Brain microvascular endothelial cell (primary cell): Measurements from ENCODE around the gene THADA.

Experiments
- DNase-seq: peaks from one replicate; pipeline ENCODE4 v3.0.0-alpha.2; 2020
- H3K27ac ChIP-seq: fragments of 250-450 bp; sonication (Bioruptor Pico); 2 replicates; pipeline ENCODE4 v1.5.1; 2020; ENCODE audit warnings: mild to moderate bottlenecking, moderate library complexity
- H3K27me3 ChIP-seq: fragments of 250-450 bp; sonication (Bioruptor Pico); replicated peaks from 2 replicates; pipeline ENCODE4 v1.5.1; 2020; ENCODE audit warnings: mild to moderate bottlenecking
- H3K36me3 ChIP-seq: fragments of 250-450 bp; sonication (Bioruptor Pico); replicated peaks from 2 replicates; pipeline ENCODE4 v1.5.1; 2020; ENCODE audit warnings: mild to moderate bottlenecking
- H3K4me3 ChIP-seq: 2 replicates; pipeline ENCODE4 v1.5.1; 2011; ENCODE audit warnings: low read depth, mild to moderate bottlenecking, control low read depth, low read length, moderate library complexity
- in situ Hi-C: cut with HindIII; loops from 2 replicates; pipeline ENCODE4 v1.10.0; 2017; ENCODE audit warnings: low sequenced_read_pairs, low pct_ligation_motif_present
- TF ChIP-seq, protein P1 (sequence below): IDR thresholded peaks from 2 replicates; pipeline ENCODE4 v1.5.1; 2011; ENCODE audit warnings: low read depth, mild to moderate bottlenecking, moderate library complexity, low read length, control low read depth, inconsistent platforms; ENCODE audit errors: missing control alignments

Gene THADA

DNA sequence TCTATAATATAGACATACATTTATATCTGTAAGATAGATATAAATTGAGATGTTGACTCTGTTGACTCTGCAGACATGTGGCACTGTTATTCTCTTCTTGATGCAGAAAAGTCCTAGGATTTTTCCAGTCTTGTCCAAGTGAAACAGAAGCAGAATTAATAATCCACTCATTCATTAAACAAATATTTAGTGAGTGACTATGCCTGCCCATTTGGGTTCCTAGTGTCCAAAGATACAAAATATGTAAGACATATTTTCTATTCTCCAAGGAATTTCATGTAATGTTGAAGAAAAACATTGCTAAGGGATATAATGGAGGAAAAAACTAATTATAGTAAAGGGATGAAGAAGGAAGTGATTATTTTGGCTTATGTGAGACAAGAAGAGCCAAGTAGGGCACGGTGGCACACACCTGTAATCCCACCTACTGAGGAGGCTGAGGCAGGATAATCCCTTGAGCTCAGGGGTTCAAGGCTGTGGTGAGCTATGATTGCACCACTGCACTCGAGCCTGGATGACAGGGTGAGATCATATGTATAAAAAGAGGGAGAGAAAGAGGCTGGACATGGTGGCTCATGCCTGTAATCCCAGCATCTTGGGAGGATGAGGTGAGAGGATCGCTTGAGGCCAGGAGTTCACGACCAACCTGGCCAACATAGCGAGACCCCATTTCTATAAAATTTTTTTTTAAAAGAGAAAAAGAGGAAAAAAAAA lies 21.3 kb upstream of the THADA start:
- Histone ChIP-seq H3K27me3 (no peaks in the 10 kb centered on the region), H3K36me3 (no peaks in the 10 kb centered on the region), H3K27ac (no peak overlapping the region), H3K4me3 (no peak overlapping the region)
- TF ChIP-seq, protein P1, sequence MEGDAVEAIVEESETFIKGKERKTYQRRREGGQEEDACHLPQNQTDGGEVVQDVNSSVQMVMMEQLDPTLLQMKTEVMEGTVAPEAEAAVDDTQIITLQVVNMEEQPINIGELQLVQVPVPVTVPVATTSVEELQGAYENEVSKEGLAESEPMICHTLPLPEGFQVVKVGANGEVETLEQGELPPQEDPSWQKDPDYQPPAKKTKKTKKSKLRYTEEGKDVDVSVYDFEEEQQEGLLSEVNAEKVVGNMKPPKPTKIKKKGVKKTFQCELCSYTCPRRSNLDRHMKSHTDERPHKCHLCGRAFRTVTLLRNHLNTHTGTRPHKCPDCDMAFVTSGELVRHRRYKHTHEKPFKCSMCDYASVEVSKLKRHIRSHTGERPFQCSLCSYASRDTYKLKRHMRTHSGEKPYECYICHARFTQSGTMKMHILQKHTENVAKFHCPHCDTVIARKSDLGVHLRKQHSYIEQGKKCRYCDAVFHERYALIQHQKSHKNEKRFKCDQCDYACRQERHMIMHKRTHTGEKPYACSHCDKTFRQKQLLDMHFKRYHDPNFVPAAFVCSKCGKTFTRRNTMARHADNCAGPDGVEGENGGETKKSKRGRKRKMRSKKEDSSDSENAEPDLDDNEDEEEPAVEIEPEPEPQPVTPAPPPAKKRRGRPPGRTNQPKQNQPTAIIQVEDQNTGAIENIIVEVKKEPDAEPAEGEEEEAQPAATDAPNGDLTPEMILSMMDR, result no peak
- in situ Hi-C loops, result no loop called here
- no peak for DNase-seq

DNA sequence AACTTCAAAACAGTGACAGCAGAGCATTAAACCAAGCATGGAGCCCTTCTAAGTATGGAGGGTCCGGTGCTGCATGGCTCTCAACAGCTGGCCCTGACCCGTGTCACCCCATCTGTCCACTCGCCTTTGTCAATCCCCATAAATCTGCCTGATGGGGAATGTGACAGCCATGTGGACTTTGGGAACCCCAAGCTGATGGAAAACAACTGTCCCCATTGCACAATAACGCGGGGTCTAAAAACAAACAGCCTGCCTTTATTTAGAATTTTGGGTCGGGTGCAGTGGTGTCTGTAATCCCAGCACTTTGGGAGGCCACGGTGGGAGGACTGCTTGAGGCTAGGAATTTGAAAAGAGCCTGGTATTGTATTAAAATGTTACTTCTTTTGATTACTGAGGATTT lies 17.1 kb upstream of the THADA start:
- Histone ChIP-seq H3K4me3 (no peak overlapping the region), H3K36me3 (no peaks in the 10 kb centered on the region), H3K27ac (no peak overlapping the region), H3K27me3 (no peaks in the 10 kb centered on the region)
- in situ Hi-C loops, result no loop called here
- TF ChIP-seq, protein P1, result no peak
- no peak for DNase-seq

DNA sequence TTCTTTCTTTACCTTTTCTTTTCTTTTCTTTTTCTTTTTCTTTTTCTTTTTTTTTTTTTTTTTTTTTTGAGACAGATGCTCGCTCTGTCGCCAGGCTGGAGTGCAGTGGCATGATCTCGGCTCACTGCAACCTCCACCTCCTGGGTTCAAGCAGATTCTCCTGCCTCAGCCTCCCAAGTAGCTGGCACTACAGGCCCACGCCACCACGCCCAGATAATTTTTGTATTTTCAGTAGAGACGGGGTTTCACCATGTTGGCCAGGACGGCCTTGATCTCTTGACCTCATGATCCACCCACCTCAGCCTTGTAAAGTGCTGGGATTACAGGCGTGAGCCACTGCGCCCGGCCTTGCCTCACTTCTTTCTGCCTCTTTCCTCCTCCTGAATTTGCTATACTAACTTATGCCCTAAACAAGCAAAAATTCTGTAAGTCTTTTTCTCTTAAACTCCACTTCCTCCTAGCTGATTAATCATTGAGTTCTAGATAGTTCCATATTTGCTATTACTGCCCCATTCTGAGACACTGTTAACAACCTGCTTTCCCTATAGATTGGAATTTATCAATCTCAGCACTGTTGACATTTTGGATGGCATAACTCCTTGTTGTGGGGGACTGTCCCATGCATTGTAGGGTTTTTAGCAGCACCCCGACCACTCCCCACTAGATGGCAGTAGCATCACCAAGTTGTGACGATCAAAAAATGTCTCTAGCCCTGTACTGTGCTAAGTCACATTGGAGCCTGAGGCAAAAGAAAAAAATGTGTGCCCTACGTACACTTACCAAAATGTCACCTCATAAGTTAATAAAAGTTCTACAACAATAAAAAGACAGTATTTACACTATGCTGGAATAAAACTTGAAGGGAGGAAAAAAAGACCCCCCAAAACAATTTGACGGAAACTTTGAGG lies 16.4 kb upstream of the THADA start:
- no peak overlapping the region for H3K4me3 ChIP-seq
- no peaks in the 10 kb centered on the region for H3K36me3 ChIP-seq
- H3K27ac ChIP-seq, result no peak overlapping the region
- TF ChIP-seq, protein P1, result peak; percentile 90
- no peaks in the 10 kb centered on the region for H3K27me3 ChIP-seq
- in situ Hi-C loops, result no loop called here
- DNase-seq, result peak; percentile 72

DNA sequence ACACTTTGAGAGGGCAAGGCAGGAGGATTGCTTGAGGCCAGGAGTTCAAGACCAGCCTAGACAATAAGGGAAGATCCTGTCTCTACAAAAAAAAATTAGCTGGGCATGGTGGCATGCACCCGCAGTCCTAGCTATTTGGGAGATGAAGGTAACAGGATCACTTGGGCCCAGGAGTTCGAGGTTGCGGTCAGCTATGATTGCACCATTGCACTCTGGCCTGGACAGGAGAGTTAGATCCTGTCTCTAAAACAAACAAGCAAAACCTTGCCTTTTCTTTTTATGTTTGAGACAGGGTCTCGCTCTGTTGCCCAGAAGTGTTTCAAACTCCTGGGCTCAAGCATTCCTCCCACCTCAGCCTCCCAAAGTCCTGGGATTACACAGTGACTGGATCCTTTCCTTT lies 14.5 kb upstream of the THADA start:
- Histone ChIP-seq H3K36me3 (no peaks in the 10 kb centered on the region), H3K27me3 (no peaks in the 10 kb centered on the region), H3K4me3 (no peak overlapping the region), H3K27ac (no peak overlapping the region)
- no peak for DNase-seq
- TF ChIP-seq, protein P1, result no peak
- in situ Hi-C loops, result no loop called here

DNA sequence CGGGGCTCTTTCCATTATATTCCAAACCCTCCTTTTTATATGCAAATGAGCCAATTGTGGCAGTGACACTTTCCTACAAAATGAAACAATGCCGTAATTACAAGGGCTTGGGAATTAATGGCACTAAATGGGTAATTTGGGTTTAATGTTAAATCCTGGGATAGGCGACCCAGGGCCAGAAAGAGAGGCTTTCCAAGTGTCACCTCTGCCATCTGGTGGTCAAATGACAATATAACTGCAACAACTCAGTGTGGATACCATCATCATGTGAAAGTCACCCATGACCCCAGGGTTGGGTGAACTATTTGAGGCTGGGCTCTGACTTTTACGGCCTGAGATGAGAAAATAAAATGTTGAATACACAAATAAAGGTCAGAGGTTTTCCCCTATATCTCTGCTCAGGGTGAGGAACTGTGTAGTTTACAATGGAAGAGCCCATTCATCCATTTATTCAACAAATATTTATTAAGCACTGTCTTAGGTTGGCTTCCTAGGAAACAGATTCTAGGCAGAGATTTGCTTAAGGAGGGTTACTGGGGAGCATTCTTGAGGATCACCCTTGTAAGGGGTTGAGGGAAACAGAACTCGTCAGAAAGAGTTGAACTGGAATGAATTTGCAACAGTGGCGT lies 13.6 kb upstream of the THADA start:
- Histone ChIP-seq H3K27ac (no peak overlapping the region), H3K36me3 (no peaks in the 10 kb centered on the region), H3K27me3 (no peaks in the 10 kb centered on the region), H3K4me3 (no peak overlapping the region)
- DNase-seq, result peak; percentile 55
- TF ChIP-seq, protein P1, result peak; percentile 76
- in situ Hi-C loops, result no loop called here
